Naive thymus-derived CD8-positive, alpha-beta T cell (primary cell): ENCODE measurements around the gene ATXN1. TPM values are rescaled to one million over a fixed set of nuclear protein-coding genes. Genes with fewer than 3 reads are reported as not detected.
A peak's percentile ranks its signal among the peaks of the same experiment; 100 is the strongest.
"Not testable (repeated sequence)": the region's sequence is repeated elsewhere in the genome, so short reads cannot be mapped to it uniquely, and the experiment has no call there.

Source experiments
- ATAC-seq, 2 donors: fragments of 150-1000 bp; cut with Tn5 transposase in 1 of 2; sonication (Bioruptor Pico), chemical (Tn5 transposase) in 1 of 2; 1 replicate in 1 of 2; 2 replicates in 1 of 2; pipeline ENCODE4 v1.10.0; 2021; ENCODE audit warnings: mild to moderate bottlenecking in 2 of 2, moderate library complexity in 2 of 2
- POLR2A ChIA-PET: fragments of 350-600 bp; sonication (Branson Sonifier 250); formaldehyde crosslinking; loops from one replicate; lab custom pipeline; 2021; ENCODE audit warnings: antibody characterized with exemption; lab: Charles Lee
- DNase-seq, 10 donors: peaks; one replicate each; pipeline versions ENCODE4 v3.0.0 to v3.0.0-alpha.2; 2020 to 2022
- H3K27ac Mint-ChIP-seq, 10 donors: one replicate each; pipeline ENCODE4 v1.8.0; 2020 to 2022; ENCODE audit warnings: mild to moderate bottlenecking in 10 of 10, mixed read lengths in 10 of 10, moderate library complexity in 4 of 10, inconsistent platforms in 1 of 10
- H3K27me3 Mint-ChIP-seq, 5 donors: one replicate each; pipeline ENCODE4 v1.8.0; 2021 to 2022; ENCODE audit warnings: mixed read lengths in 5 of 5
- H3K36me3 Mint-ChIP-seq, 3 donors: one replicate each; pipeline ENCODE4 v1.8.0; 2020 to 2022; ENCODE audit warnings: mixed read lengths in 3 of 3, mild to moderate bottlenecking in 2 of 3, inconsistent platforms in 1 of 3
- H3K4me1 Mint-ChIP-seq, 4 donors: one replicate each; pipeline ENCODE4 v1.8.0; 2021 to 2022; ENCODE audit warnings: mixed read lengths in 4 of 4
- H3K4me3 Mint-ChIP-seq, 10 donors: one replicate each; pipeline ENCODE4 v1.8.0; 2020 to 2022; ENCODE audit warnings: mild to moderate bottlenecking in 10 of 10, mixed read lengths in 10 of 10, moderate library complexity in 6 of 10, inconsistent platforms in 1 of 10
- H3K9me3 Mint-ChIP-seq, 9 donors: one replicate each; pipeline ENCODE4 v1.8.0; 2020 to 2022; ENCODE audit warnings: mixed read lengths in 9 of 9, mild to moderate bottlenecking in 3 of 9, inconsistent platforms in 1 of 9, moderate library complexity in 1 of 9
- polyA plus RNA-seq, 3 donors: library from polyadenylated mRNA; unstranded; fragments of 300-500 nt; fragmentation: Illumina TruSeq; gene quantifications; one replicate each; pipeline ENCODE4 v1.2.3, GENCODE V29; 2021
- total RNA-seq, 8 experiments: library from RNA in 2 of 8; stranded (reverse) in 2 of 8; gene quantifications; one replicate each; pipeline ENCODE4 v1.2.3 and lab custom pipeline; 2021 to 2026

The ATXN1 gene
- total and polyA plus RNA-seq, 5 experiments from 2014 or later: 2.7 to 42.3 (median 8.2) TPM

- POLR2A ChIA-PET: no interaction called here
- H3K27ac Mint-ChIP-seq: peak overlapping the region in 1 of 10 donors; percentile 32
Measured at GRCh38 chr6:16630026-16630643, 131.1 kb downstream of the ATXN1 start.

GRCh38 chr6:16628580-16628979 lies 132.7 kb downstream of the ATXN1 start:
- H3K27ac Mint-ChIP-seq, H3K4me3 Mint-ChIP-seq, H3K9me3 Mint-ChIP-seq, H3K27me3 Mint-ChIP-seq, DNase-seq, POLR2A ChIA-PET, ATAC-seq: not testable (repeated sequence)
- H3K4me1 Mint-ChIP-seq: peaks cover 0 to 11% (median 4%) of the 10 kb centered on the region in 4 donors
- H3K36me3 Mint-ChIP-seq: peaks cover 0 to 26% (median 20%) of the 10 kb centered on the region in 3 donors

More at GRCh38 chr6:16630026-16630643, 131.1 kb downstream of the ATXN1 start:
- no peak for ATAC-seq
- peaks cover 0 to 4% (median 0%) of the 10 kb centered on the region in 9 donors for H3K9me3 Mint-ChIP-seq
- DNase-seq: no peak
- peaks cover 10 to 21% (median 14%) of the 10 kb centered on the region in 4 donors for H3K4me1 Mint-ChIP-seq
- H3K4me3 Mint-ChIP-seq: no peak overlapping the region
- H3K36me3 Mint-ChIP-seq: peaks cover 0 to 26% (median 20%) of the 10 kb centered on the region in 3 donors
- no peaks in the 10 kb centered on the region for H3K27me3 Mint-ChIP-seq

DNA sequence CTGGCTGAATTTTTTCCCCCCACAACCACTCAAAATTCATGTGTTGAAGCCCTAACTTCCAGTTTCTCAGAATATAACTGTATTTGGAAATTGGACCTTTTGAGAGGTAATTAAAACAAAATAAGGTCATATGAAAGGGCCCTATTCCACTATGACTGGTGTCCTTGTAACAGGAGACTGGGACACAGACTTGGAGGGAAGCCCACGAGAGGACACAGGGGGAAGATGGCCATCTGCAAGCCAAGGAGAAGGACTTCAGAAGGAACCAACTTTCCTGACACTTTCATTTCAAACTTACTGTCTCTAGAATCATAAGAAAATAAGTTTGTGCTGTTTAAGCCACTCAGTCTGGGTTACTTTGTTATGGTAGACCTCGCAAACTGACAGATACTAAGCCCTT lies 134.6 kb downstream of the ATXN1 start:
- DNase-seq (no peak), ATAC-seq (no peak)
- POLR2A ChIA-PET: no interaction called here
- Mint-ChIP-seq H3K4me1 (peaks cover 0 to 9% (median 4%) of the 10 kb centered on the region in 4 donors), H3K4me3 (no peak overlapping the region), H3K27me3 (no peaks in the 10 kb centered on the region), H3K27ac (no peak overlapping the region), H3K9me3 (peaks cover 0 to 4% (median 0%) of the 10 kb centered on the region in 9 donors), H3K36me3 (peaks cover 0 to 22% (median 9%) of the 10 kb centered on the region in 3 donors)

DNA sequence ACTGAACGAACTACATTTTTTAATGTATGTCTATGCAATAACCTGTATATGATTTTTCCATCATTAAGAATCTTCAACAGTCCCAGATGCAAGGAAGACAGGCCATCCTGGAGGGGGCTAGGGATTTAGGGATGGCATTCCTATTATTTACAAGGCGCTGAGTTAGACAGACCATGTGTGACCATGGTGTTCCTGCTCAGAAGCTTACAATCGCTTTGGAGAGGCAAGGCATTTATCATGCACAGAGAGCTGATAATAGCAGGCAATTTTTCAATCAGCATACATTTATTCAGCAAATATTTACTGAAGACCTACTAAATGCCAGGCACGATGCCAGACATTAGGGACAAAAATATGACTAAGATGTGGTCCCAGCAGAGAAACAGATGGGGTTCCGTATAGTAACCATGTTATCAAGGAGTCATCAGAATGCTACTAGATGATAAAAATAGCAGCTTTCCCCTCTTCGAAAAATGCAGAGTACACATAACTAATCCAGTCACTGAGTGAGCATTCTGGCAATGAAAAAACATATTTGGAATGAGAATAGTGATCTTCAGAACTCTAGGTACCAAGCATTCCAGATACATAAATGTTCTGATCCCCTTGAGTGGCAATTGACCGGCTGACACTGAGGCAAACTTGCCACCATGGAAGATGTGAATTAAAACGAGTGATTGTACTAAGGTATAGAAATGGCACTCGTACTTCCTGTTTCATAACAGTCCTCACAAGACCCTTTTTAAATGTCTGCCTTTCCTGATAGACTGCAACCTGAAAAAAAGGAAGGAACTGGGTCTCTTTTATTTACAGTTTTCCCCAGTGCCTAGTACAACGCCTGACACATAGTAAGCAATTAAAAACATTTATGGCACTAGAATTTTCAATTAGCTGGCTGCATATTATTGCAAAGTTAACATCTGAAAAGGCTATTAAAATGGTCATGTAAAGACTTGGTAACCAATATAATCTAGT lies 135.7 kb downstream of the ATXN1 start:
- H3K36me3 Mint-ChIP-seq: peaks cover 0 to 20% (median 3%) of the 10 kb centered on the region in 3 donors
- no peaks in the 10 kb centered on the region for H3K27me3 Mint-ChIP-seq
- DNase-seq (no peak), ATAC-seq (no peak)
- peak overlapping the region in 1 of 10 donors; percentile 2 for H3K27ac Mint-ChIP-seq
- H3K4me3 Mint-ChIP-seq: no peak overlapping the region
- H3K9me3 Mint-ChIP-seq: peaks cover 0 to 4% (median 0%) of the 10 kb centered on the region in 9 donors
- peaks cover 2 to 15% (median 10%) of the 10 kb centered on the region in 4 donors for H3K4me1 Mint-ChIP-seq
- POLR2A ChIA-PET: no interaction called here

DNA sequence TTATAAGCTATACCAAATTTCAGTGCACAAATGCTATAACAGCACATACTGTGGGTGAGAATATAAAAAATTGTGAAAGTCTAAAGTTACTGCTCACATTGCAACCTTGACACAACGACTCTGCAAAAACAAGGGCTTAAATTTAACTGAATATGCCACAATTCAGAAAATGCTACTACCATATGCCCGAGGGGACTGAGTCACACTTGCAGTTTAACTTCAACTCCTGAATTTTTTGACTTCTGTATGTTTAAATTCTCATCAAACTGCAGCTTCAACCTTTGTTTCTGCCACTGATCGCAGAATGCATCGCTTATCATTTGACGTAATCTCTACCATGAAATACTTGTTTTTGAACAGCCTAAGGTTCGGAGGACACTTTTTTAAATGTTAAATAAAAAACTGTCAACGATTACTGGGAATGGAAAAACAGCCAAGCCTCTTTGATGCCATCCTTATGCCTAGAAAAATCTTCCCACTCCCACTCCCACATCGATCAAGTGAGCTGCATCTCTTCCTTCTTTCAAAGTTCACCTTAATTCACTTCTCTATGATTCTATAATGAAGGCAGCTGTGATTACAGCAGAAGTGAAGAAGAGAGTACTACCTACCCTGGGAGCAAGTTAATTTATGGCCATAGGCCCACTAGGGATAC lies 136.5 kb downstream of the ATXN1 start:
- peak overlapping the region in 1 of 10 donors; percentile 2 for H3K27ac Mint-ChIP-seq
- peaks cover 0 to 11% (median 0%) of the 10 kb centered on the region in 3 donors for H3K36me3 Mint-ChIP-seq
- no peak overlapping the region for H3K4me3 Mint-ChIP-seq
- DNase-seq: no peak
- ATAC-seq: no peak
- POLR2A ChIA-PET: no interaction called here
- H3K4me1 Mint-ChIP-seq: peaks cover 2 to 23% (median 15%) of the 10 kb centered on the region in 4 donors
- no peaks in the 10 kb centered on the region for H3K27me3 Mint-ChIP-seq
- H3K9me3 Mint-ChIP-seq: peaks cover 0 to 4% (median 0%) of the 10 kb centered on the region in 9 donors

GRCh38 chr6:16623731-16624130 lies 137.5 kb downstream of the ATXN1 start:
- ATAC-seq (no peak), DNase-seq (no peak)
- POLR2A ChIA-PET: no interaction called here
- Mint-ChIP-seq H3K27me3 (no peaks in the 10 kb centered on the region), H3K9me3 (peaks cover 0 to 3% (median 0%) of the 10 kb centered on the region in 9 donors), H3K4me3 (no peak overlapping the region), H3K27ac (peak overlapping the region in 2 of 10 donors; percentile 2 to 31), H3K4me1 (peaks cover 2 to 32% (median 15%) of the 10 kb centered on the region in 4 donors), H3K36me3 (peaks cover 0 to 9% (median 0%) of the 10 kb centered on the region in 3 donors)

- no peak for DNase-seq
- H3K27ac Mint-ChIP-seq: peak overlapping the region in 1 of 10 donors; percentile 2
- H3K4me3 Mint-ChIP-seq: no peak overlapping the region
- H3K4me1 Mint-ChIP-seq: peaks cover 2 to 32% (median 15%) of the 10 kb centered on the region in 4 donors
- H3K27me3 Mint-ChIP-seq: no peaks in the 10 kb centered on the region
- POLR2A ChIA-PET: interaction anchor here (0.5 kb wide), 1 partner anchor 307 kb away, joined by 3 read pairs; no protein-coding TSS in a partner anchor
- ATAC-seq: no peak
- H3K36me3 Mint-ChIP-seq: peaks cover 0 to 3% (median 0%) of the 10 kb centered on the region in 3 donors
- H3K9me3 Mint-ChIP-seq: no peaks in the 10 kb centered on the region
Measured at GRCh38 chr6:16623029-16623653, 138.1 kb downstream of the ATXN1 start.

- H3K9me3 Mint-ChIP-seq: no peaks in the 10 kb centered on the region
- ATAC-seq (no peak), DNase-seq (no peak)
- no peak overlapping the region for H3K4me3 Mint-ChIP-seq
- H3K27me3 Mint-ChIP-seq: no peaks in the 10 kb centered on the region
- no peaks in the 10 kb centered on the region for H3K36me3 Mint-ChIP-seq
- peak overlapping the region in 3 of 10 donors; percentile 22 to 45 (median 33) for H3K27ac Mint-ChIP-seq
- POLR2A ChIA-PET: no interaction called here
- peaks cover 2 to 32% (median 14%) of the 10 kb centered on the region in 4 donors for H3K4me1 Mint-ChIP-seq
Measured at GRCh38 chr6:16622193-16622592, 139.1 kb downstream of the ATXN1 start.

DNA sequence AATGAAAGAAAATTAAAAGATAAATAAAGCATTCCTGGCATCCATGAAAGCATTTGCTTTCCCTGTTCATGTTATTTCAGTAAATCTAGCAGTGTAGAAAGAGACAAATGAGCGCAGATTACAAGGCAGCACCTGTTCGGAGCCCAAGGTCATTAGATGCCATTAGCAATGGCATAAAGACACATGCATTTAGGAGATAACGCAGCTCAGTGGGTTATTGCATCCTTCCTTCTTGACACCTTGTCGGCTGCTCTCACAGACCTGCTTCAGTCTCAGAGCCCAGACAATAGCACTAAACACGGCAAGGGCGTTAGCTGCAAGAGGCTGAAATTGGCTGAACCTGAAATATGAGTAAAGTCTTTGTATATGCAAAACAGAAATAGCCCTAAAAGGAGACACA lies 140.3 kb downstream of the ATXN1 start:
- no peaks in the 10 kb centered on the region for H3K9me3 Mint-ChIP-seq
- peaks cover 0 to 2% (median 0%) of the 10 kb centered on the region in 3 donors for H3K36me3 Mint-ChIP-seq
- ATAC-seq (no peak), DNase-seq (no peak)
- peak overlapping the region in 2 of 10 donors; percentile 39 to 67 for H3K27ac Mint-ChIP-seq
- POLR2A ChIA-PET: no interaction called here
- peak overlapping the region in 1 of 10 donors; percentile 12 for H3K4me3 Mint-ChIP-seq
- no peaks in the 10 kb centered on the region for H3K27me3 Mint-ChIP-seq
- peaks cover 2 to 32% (median 13%) of the 10 kb centered on the region in 4 donors for H3K4me1 Mint-ChIP-seq

- ATAC-seq: no peak
- peaks cover 2 to 32% (median 12%) of the 10 kb centered on the region in 4 donors for H3K4me1 Mint-ChIP-seq
- peaks cover 0 to 2% (median 0%) of the 10 kb centered on the region in 3 donors for H3K36me3 Mint-ChIP-seq
- POLR2A ChIA-PET: no interaction called here
- H3K4me3 Mint-ChIP-seq: peak overlapping the region in 1 of 10 donors; percentile 27
- H3K27me3 Mint-ChIP-seq: no peaks in the 10 kb centered on the region
- H3K9me3 Mint-ChIP-seq: no peaks in the 10 kb centered on the region
- no peak for DNase-seq
- peak overlapping the region in 3 of 10 donors; percentile 6 to 53 (median 46) for H3K27ac Mint-ChIP-seq
Measured at GRCh38 chr6:16619777-16620176, 141.5 kb downstream of the ATXN1 start.

GRCh38 chr6:16618962-16619361 lies 142.3 kb downstream of the ATXN1 start:
- POLR2A ChIA-PET: no interaction called here
- no peaks in the 10 kb centered on the region for H3K27me3 Mint-ChIP-seq
- ATAC-seq: no peak
- DNase-seq: no peak
- H3K27ac Mint-ChIP-seq: peak overlapping the region in 1 of 10 donors; percentile 31
- H3K36me3 Mint-ChIP-seq: peaks cover 0 to 4% (median 0%) of the 10 kb centered on the region in 3 donors
- no peaks in the 10 kb centered on the region for H3K9me3 Mint-ChIP-seq
- H3K4me3 Mint-ChIP-seq: no peak overlapping the region
- peaks cover 2 to 32% (median 12%) of the 10 kb centered on the region in 4 donors for H3K4me1 Mint-ChIP-seq

- H3K9me3 Mint-ChIP-seq, POLR2A ChIA-PET: not testable (repeated sequence)
Measured at GRCh38 chr6:16615215-16615614, 146.0 kb downstream of the ATXN1 start.

More at GRCh38 chr6:16615215-16615614, 146.0 kb downstream of the ATXN1 start:
- peaks cover 0 to 14% (median 2%) of the 10 kb centered on the region in 4 donors for H3K4me1 Mint-ChIP-seq
- not testable (repeated sequence) for H3K27me3 Mint-ChIP-seq, DNase-seq, ATAC-seq, H3K4me3 Mint-ChIP-seq, H3K36me3 Mint-ChIP-seq, H3K27ac Mint-ChIP-seq
